Head of caudate nucleus (tissue), 42 donors: ENCODE measurements around the gene INHBE.

Source experiments
- DNase-seq, 42 donors: peaks; one replicate each; pipeline versions ENCODE4 v3.0.0 to v3.0.0-alpha.2; 2020 to 2021; ENCODE audit warnings: mixed read lengths in 7 of 42
- intact Hi-C: fragments of 100-400 bp; cut with DNase I; formaldehyde crosslinking; loops from one replicate; pipeline ENCODE4 v1.15.0; 2022

The INHBE gene

GRCh38 chr12:57470286-57470969 lies 15.3 kb downstream of the INHBE start:
- intact Hi-C loops = no loop called here
- DNase-seq = no peak

DNA sequence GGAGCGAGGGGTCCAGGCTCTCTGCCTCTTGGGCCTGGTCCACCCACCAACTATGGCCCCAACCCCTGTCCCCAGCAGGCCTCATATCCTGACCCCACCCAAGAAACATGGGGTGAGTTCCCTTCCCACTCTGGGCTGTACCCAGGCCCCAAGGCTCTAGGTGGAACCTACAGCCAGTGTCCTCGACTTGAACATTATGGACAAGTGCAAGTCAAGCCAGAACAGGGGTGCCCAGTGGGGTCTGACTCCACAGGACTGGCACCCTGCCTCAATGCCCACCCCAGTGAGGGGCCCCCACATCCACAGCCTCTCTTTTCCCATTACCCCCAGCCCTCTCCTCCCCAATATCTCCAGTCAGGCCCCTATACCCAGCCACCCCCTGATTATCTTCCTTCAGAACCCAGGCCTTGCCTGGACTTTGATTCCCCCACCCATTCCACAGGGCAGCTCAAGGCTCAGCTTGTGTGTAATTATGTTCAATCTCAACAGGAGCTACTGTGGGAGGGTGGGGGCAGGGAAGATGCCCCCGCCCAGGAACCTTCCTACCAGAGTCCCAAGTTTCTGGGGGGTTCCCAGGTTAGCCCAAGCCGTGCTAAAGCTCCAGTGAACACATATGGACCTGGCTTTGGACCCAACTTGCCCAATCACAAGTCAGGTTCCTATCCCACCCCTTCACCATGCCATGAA lies 16.0 kb downstream of the INHBE start:
- no peak for DNase-seq
- intact Hi-C loops = no loop called here

- no peak for DNase-seq
- intact Hi-C loops = no loop called here
Observed at GRCh38 chr12:57471661-57472060, 16.6 kb downstream of the INHBE start.

GRCh38 chr12:57472391-57472790 lies 17.3 kb downstream of the INHBE start:
- DNase-seq = no peak
- intact Hi-C loops = no loop called here

DNA sequence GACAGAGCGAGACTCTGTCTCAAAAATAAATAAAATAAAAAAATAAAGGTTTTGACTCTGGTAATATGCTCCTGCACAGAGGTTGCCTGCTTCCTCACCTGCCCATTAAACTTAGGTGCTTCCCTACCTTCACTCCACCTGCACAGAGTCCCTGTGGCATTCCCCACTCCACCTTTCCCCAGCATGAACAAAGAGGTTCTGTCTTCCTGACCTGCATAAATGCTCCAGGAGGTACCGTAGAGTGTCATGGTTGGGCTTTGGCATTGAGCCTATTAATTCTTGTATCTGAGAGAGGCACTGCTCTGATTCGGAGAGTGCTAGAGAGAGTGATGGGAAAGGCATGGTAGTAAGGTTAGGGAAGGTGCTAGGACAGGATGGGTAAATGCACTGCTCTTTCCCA lies 18.3 kb downstream of the INHBE start:
- no peak for DNase-seq
- intact Hi-C loops = no loop called here

GRCh38 chr12:57473886-57474285 lies 18.8 kb downstream of the INHBE start:
- intact Hi-C loops = no loop called here
- no peak for DNase-seq

DNA sequence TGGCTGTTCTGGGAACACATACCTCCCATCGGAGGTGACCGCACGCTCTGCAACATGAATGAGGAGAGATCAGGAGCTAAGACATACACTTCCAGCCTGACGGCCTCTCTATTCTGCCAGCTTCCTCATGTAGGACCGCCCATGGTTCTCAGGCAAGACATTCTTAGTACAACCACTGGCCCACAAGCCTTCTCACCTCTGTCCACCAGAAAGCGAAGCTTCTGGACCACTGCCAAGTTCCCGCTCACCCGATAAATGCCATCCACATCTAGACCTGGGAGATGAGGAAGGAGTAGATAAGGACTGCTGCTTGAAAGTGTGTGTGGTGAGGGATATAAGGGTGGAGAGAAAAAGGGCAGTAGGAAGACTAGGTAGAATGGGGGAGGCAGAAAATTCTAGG lies 19.3 kb downstream of the INHBE start:
- DNase-seq = no peak
- intact Hi-C loops = no loop called here

DNA sequence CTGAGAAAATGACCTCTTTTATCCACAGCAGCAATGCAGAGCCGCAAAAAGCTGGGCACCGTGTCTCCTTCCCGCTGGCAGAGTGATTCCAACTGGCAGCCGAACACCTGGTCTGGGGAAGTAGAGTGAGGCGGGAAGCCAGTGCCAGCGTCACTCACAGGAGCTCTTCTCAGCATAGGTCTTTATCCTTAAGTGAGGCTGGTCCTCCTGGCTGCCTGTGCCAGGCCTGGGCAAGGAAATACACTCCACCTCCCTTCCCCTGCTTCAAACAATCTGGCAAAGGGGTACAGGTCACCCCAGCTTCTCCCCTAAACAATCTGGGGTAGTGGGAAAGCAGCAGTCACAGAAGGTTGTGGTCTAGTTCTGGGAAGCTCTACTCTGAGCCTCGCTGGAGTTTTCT lies 19.8 kb downstream of the INHBE start:
- intact Hi-C loops = no loop called here
- DNase-seq = no peak

- peak in 1 of 42 donors; percentile 3 for DNase-seq
- intact Hi-C loops = no loop called here
Observed at GRCh38 chr12:57475271-57476161, 20.4 kb downstream of the INHBE start.

- peak in 1 of 42 donors; percentile 6 for DNase-seq
Observed at GRCh38 chr12:57476162-57476992, 21.3 kb downstream of the INHBE start.

DNA sequence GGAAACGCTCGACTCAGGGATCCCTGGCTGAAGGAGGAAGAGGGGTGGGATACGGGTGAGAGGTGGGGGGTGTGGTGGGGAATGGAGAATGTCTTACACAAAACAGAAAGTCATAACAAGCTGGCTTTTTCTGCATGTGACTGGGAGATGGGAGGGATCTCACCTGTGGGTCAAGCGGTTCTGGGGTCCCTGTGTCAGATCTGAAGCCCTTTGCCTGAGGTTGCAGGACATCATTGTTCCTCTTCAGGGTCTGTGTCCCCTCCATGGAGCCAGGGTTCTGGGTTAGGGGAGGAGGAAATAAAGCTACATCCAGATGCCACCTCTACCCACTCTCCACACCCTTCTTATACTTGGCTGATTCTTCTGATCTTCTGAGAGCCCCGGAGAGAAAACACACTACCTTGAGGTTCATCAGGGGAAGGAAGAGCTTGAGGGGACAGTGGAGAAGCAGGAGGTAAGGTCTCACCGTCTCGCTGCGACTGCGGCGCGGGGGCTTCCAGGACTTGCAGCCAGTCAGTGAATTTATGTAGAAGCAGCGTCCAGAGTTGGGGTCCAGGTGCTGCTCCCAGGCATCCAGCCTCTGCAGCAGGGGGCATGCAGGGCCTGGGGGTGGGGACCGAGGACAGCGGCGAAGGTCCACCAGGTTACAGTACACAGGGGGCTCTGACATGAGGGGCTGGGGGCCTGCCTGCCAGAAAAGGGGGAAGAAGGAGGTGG lies 22.0 kb downstream of the INHBE start:
- intact Hi-C loops = no loop called here
- DNase-seq = no peak

More at GRCh38 chr12:57476162-57476992, 21.3 kb downstream of the INHBE start:
- intact Hi-C loops = no loop called here

- intact Hi-C loops = no loop called here
- no peak for DNase-seq
Observed at GRCh38 chr12:57477710-57478681, 22.9 kb downstream of the INHBE start.

DNA sequence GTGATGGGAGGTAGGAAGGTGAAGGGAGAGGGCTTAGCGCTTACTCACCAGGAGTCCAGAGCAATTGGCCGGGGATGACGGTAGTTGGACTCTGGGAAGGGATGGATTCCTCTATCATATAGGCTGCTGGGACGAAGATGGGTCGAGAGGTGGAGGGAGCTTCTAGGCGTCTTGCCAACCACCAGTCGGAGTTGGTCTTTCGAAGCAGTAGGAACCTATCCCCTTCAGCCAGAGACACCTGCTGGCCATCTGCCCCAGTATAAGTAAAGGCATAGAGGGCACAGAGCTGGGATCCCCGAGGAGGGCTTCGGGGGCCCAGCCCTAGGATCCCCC lies 23.9 kb downstream of the INHBE start:
- intact Hi-C loops = no loop called here
- no peak for DNase-seq

DNA sequence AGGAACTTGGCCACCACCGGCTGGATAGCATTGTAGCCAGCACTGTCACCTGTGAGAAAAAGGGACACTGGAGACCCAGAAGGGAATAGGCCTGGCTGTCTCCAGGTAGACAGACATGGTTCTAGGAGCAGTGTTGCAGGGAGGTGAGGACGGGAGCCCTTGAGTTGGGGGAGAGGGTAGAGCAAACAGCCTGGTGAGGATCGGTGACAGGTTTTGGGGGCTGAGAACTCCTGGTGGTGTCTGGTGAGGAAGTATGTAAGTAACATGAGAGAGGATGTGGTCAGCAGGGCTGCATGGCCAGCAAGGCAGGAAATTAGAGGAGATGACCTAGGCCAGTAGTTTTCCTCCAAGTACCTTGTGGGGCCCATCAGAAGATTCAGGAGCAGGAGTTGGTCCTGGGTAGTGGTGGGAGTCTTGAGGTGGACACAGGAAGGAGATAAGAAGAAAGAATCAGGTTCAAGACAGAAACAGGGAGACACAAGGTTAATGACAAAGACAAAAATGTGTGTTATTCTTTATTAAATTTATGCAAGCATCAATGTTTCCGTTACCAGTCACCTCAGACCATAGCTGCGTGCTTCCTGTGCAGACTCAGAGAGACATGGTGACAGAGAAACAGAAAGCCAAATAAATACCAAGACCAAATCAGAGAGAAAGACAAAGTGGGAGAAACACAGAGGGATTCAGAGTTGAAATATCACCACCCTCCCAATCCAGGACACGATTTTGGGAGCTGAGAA lies 24.4 kb downstream of the INHBE start, which contains the start of gene ARHGAP9:
ARHGAP9 (minus strand) TSS at position 491 of the 740 bp plus-strand sequence; CDS start at position 31, 460 bp downstream.
- DNase-seq = peak in 2 of 42 donors; percentile 10 to 24

DNA sequence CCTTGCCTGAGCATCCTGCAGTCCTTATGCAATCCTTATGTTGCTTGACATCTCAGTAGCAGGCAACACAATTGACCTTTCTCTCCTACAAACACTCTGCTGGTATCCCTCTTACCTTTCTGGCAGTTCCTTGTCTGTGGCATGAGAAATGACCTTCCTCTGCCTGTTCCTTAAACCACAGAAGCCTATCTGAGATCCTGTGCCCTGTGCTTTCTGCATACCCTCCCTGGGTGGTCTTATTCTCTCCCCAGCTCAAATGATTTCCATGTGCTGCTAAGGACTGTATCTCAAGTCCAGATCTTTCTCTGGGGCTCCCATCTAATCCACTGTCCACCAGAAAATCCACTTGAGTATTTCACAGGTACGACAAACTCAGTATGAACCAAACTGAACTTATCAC lies 26.6 kb downstream of the INHBE start:
- intact Hi-C loops = no loop called here
- no peak for DNase-seq

More for the DNA sequence above, 24.4 kb downstream of the INHBE start, which contains the start of gene ARHGAP9:
- intact Hi-C loops = no loop called here

- no peak for DNase-seq
- intact Hi-C loops = no loop called here
Observed at GRCh38 chr12:57483466-57483865, 28.4 kb downstream of the INHBE start.

DNA sequence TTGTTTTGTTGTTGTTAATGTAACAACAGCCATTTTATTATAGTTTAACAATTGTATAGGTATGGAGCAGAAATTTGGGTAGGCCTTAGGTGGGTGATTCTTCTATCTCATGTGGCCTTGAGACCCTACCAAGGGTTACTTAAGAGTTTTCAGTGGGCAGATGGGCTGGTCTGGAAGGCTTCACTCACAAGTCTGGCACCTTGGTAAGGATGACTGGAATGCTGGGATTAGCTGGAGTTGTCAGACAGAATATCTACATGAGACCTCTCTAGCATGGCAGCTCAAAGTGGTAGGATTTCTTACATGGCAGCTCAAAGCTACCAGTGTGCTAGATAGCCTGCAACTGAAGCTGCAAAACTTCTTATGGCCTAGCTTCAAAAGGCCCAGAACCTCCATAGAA lies 30.6 kb downstream of the INHBE start:
- no peak for DNase-seq

More for the DNA sequence above, 30.6 kb downstream of the INHBE start:
- intact Hi-C loops = no loop called here
